GOT3 (cell line): Measurements from ENCODE around the gene RAB4B.
"Not testable (repeated sequence)": the region's sequence is repeated elsewhere in the genome, so short reads cannot be mapped to it uniquely, and the experiment has no call there.

Experiments
- DNase-seq: peaks from one replicate; lab custom pipeline; 2025; ENCODE audit warnings: mixed read lengths; lab: John Stamatoyannopoulos, UW

RAB4B gene

GRCh38 chr19:40750874-40751537, 27.0 kb upstream of the RAB4B start, which contains the start of gene SNRPA:
TSS of gene SNRPA (plus strand) at chr19:40751203. CDS start at chr19:40751409, 206 bp downstream.
- peak; percentile 98 for DNase-seq

- no peak for DNase-seq
These were observed 25.7 kb upstream of the RAB4B start for GRCh38 chr19:40752257-40752781.

GRCh38 chr19:40754611-40755247, 23.3 kb upstream of the RAB4B start:
- DNase-seq = no peak

- DNase-seq = no peak
These were observed 22.8 kb upstream of the RAB4B start for GRCh38 chr19:40755248-40755624.

GRCh38 chr19:40755791-40756190, 22.3 kb upstream of the RAB4B start:
- DNase-seq = no peak

- DNase-seq = no peak
These were observed 21.4 kb upstream of the RAB4B start for GRCh38 chr19:40756502-40757110.

GRCh38 chr19:40758491-40758890, 19.6 kb upstream of the RAB4B start:
- DNase-seq = no peak

GRCh38 chr19:40759352-40759751, 18.7 kb upstream of the RAB4B start:
- no peak for DNase-seq

GRCh38 chr19:40762754-40763470, 15.1 kb upstream of the RAB4B start:
- DNase-seq = no peak

- no peak for DNase-seq
These were observed 14.5 kb upstream of the RAB4B start for GRCh38 chr19:40763526-40763925.

- DNase-seq = no peak
These were observed 14.1 kb upstream of the RAB4B start for GRCh38 chr19:40763963-40764362.

- DNase-seq = not testable (repeated sequence)
These were observed 11.7 kb upstream of the RAB4B start for GRCh38 chr19:40766385-40766784.

GRCh38 chr19:40768869-40769268, 9.2 kb upstream of the RAB4B start:
- DNase-seq = no peak

GRCh38 chr19:40771101-40771862, 6.8 kb upstream of the RAB4B start:
- not testable (repeated sequence) for DNase-seq

GRCh38 chr19:40774916-40775631, 3.0 kb upstream of the RAB4B start, which contains the start of gene MIA:
TSS of gene MIA (plus strand) at chr19:40775521. CDS start at chr19:40775543, 22 bp downstream.
- no peak for DNase-seq

GRCh38 chr19:40775632-40776022, 2.4 kb upstream of the RAB4B start:
- DNase-seq = no peak

- DNase-seq = no peak
These were observed 1.7 kb upstream of the RAB4B start for GRCh38 chr19:40776364-40776763.

GRCh38 chr19:40776932-40777644, 959 bp upstream of the RAB4B start:
- peak; percentile 68 for DNase-seq

GRCh38 chr19:40777645-40777936, 456 bp upstream of the RAB4B start:
- DNase-seq = no peak

- no peak for DNase-seq
These were observed 748 bp downstream of the RAB4B start for GRCh38 chr19:40778706-40779284.
